ENCODE results near the gene C6orf132. TPM values are rescaled to one million over a fixed set of nuclear protein-coding genes. Genes with fewer than 3 reads are reported as not detected.
A peak's percentile ranks its signal among the peaks of the same experiment; 100 is the strongest.

Gene C6orf132
- total RNA-seq, 2 donors from 2014 or later = 35.1 to 42.3 TPM

GRCh38 chr6:42159431-42160024, 17.1 kb upstream of the C6orf132 start:
- Histone ChIP-seq H3K4me1 (no peaks in the 10 kb centered on the region), H3K36me3 (no peaks in the 10 kb centered on the region), H3K4me3 (no peak overlapping the region), H3K27ac (no peak overlapping the region), H3K9ac (ENCODE audit: low read depth in 2 of 2, low read length in 2 of 2) (no peak overlapping the region), H3K9me3 (no peaks in the 10 kb centered on the region), H3K27me3 (no peaks in the 10 kb centered on the region)
- DNase-seq = peak; percentile 36
- TF ChIP-seq CTCF (IDR thresholded peaks at IDR 0.05) = no peak
- intact Hi-C loops (cut with DNase I) = no loop called here

- H3K27ac ChIP-seq = no peak overlapping the region
These were observed 16.2 kb upstream of the C6orf132 start for GRCh38 chr6:42158631-42159030.

GRCh38 chr6:42158011-42158410, 15.6 kb upstream of the C6orf132 start:
- Histone ChIP-seq H3K36me3 (no peaks in the 10 kb centered on the region), H3K27me3 (no peaks in the 10 kb centered on the region), H3K9me3 (no peaks in the 10 kb centered on the region), H3K4me3 (no peak overlapping the region), H3K4me1 (no peaks in the 10 kb centered on the region), H3K9ac (ENCODE audit: low read depth in 2 of 2, low read length in 2 of 2) (no peak overlapping the region), H3K27ac (no peak overlapping the region)
- intact Hi-C loops (cut with DNase I) = no loop called here
- no peak for DNase-seq
- no peak for TF ChIP-seq CTCF (IDR thresholded peaks at IDR 0.05)

More at GRCh38 chr6:42158631-42159030, 16.2 kb upstream of the C6orf132 start:
- no peaks in the 10 kb centered on the region for H3K9me3 ChIP-seq
- intact Hi-C loops (cut with DNase I) = no loop called here
- H3K36me3 ChIP-seq = no peaks in the 10 kb centered on the region
- no peak for TF ChIP-seq CTCF (IDR thresholded peaks at IDR 0.05)
- no peaks in the 10 kb centered on the region for H3K27me3 ChIP-seq
- H3K4me1 ChIP-seq = no peaks in the 10 kb centered on the region
- no peak overlapping the region for H3K4me3 ChIP-seq
- DNase-seq = no peak
- no peak overlapping the region for H3K9ac ChIP-seq (ENCODE audit: low read depth in 2 of 2, low read length in 2 of 2)

GRCh38 chr6:42156638-42157037, 14.2 kb upstream of the C6orf132 start:
- intact Hi-C loops (cut with DNase I) = no loop called here
- H3K9me3 ChIP-seq = no peaks in the 10 kb centered on the region
- H3K36me3 ChIP-seq = no peaks in the 10 kb centered on the region
- no peak overlapping the region for H3K27ac ChIP-seq
- no peak for DNase-seq
- H3K27me3 ChIP-seq = no peaks in the 10 kb centered on the region
- no peak for TF ChIP-seq CTCF (IDR thresholded peaks at IDR 0.05)
- H3K9ac ChIP-seq (ENCODE audit: low read depth in 2 of 2, low read length in 2 of 2) = no peak overlapping the region
- H3K4me3 ChIP-seq = no peak overlapping the region
- H3K4me1 ChIP-seq = no peaks in the 10 kb centered on the region

- DNase-seq = no peak
- H3K4me1 ChIP-seq = no peaks in the 10 kb centered on the region
- no peak overlapping the region for H3K27ac ChIP-seq
- no peak for TF ChIP-seq CTCF (IDR thresholded peaks at IDR 0.05)
- H3K27me3 ChIP-seq = no peaks in the 10 kb centered on the region
- intact Hi-C loops (cut with DNase I) = no loop called here
- H3K9ac ChIP-seq (ENCODE audit: low read depth in 2 of 2, low read length in 2 of 2) = no peak overlapping the region
- no peaks in the 10 kb centered on the region for H3K36me3 ChIP-seq
- no peaks in the 10 kb centered on the region for H3K9me3 ChIP-seq
- H3K4me3 ChIP-seq = no peak overlapping the region
These were observed 12.9 kb upstream of the C6orf132 start for GRCh38 chr6:42155293-42155692.

Data from colonic mucosa (tissue), 4 donors.